Measurements from ENCODE around the gene MCC. TPM values are rescaled to one million over a fixed set of nuclear protein-coding genes. Genes with fewer than 3 reads are reported as not detected.

The MCC gene
- polyA plus RNA-seq, 2 of the 4 experiments (the other 2 are of a cell fraction) = 0.09 to 0.10 TPM

DNA sequence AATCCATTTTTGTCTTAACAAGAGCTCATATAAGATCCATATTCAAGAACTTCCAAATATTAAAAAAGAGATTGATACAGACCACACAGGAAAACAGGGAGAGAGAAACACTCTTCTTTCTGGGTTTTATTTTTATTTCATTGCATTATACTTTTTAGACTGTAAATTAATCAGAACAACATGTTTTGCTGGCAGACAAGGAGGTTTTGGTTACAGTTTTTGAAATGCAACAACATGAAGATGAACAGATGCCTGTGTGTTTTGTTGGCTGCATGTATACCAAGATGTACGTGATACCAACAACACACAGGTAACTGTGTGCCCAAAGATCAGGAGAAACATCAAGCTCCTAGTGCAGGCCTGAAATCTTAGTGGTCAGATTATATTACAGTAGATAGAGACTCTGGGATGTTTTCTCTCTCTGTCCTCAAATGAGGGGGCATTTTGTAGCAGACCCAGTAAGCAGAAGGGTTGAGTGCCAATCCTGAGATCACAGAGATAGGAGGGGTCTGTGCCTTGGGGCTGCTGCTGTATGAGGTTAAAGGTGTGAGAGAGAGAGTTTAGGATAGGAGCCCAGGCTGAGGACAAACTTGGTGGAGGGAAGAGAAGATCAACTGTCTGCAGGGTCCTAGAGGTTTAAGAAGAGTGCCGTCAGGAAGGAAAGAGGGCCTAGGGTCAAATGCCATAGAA, 359.5 kb downstream of the MCC start:
- no peaks in the 10 kb centered on the region for H3K4me1 ChIP-seq
- H3K4me2 ChIP-seq = no peak overlapping the region
- no peaks in the 10 kb centered on the region for H3K9me3 ChIP-seq
- no peak overlapping the region for H3K4me3 ChIP-seq
- no peak overlapping the region for H3K27ac ChIP-seq
- ATAC-seq = no peak
- ChIA-PET POLR2A (no interaction called here), CTCF (no interaction called here)
- WGBS (ENCODE audit: missing lambda C conversion rate) = 4% methylated on average over 2 of the region's 2 CpGs
- no peak for TF ChIP-seq ESRRA (IDR thresholded peaks at IDR 0.05; ENCODE audit: borderline replicate concordance, low read length)
- TF ChIP-seq RARB (CRISPR knock-in tag; IDR thresholded peaks at IDR 0.05) = no peak
- no peak for TF ChIP-seq BCL3 (IDR thresholded peaks at IDR 0.05)
- no peak for TF ChIP-seq PHF8 (IDR thresholded peaks at IDR 0.05; ENCODE audit: borderline replicate concordance, low read depth)
- no peak for TF ChIP-seq MAZ (IDR thresholded peaks at IDR 0.05; ENCODE audit: borderline replicate concordance, low read depth, low read length)
- TF ChIP-seq RCOR1 (IDR thresholded peaks at IDR 0.05; ENCODE audit: low read depth, low read length) = no peak
- TF ChIP-seq E2F6 (IDR thresholded peaks at IDR 0.05; ENCODE audit: borderline replicate concordance, low read depth) = no peak
- no peak for TF ChIP-seq JUNB (IDR thresholded peaks at IDR 0.05)
- TF ChIP-seq ZNF302 (CRISPR knock-in tag; IDR thresholded peaks at IDR 0.05) = no peak
- DNase-seq (ENCODE audit: low read depth in 1 of 2, low spot score in 1 of 2) = no peak
- no peak for FAIRE-seq

DNA sequence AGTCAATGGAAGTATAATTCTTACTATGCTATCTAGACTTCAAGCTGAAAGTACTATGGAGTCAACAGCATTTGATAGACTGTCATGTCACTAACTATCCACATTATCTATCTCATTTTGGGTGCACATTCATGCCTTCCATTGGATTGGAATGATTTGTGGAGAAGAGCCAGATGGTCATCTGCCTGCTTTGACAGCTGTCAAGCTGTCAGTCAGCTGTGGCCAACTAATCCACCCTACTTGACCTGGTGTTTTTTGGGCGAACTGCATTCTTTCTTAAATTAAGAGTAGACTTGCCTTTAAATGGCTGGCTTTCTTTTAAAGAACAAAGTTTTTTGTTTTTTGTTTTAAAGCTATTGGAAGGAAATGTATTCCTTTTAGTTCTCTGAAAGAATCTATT, 360.2 kb downstream of the MCC start:
- ATAC-seq = no peak
- ChIA-PET CTCF (no interaction called here), POLR2A (no interaction called here)

GRCh38 chr5:113127021-113127420, 361.2 kb downstream of the MCC start:
- DNase-seq (ENCODE audit: low read depth in 1 of 2, low spot score in 1 of 2) (no peak), ATAC-seq (no peak), FAIRE-seq (no peak)
- TF ChIP-seq NFE2L2 (conservative IDR thresholded peaks at IDR 0.05; ENCODE audit: low read length) (no peak), ESRRA (IDR thresholded peaks at IDR 0.05; ENCODE audit: borderline replicate concordance, low read length) (no peak), HDAC2 (IDR thresholded peaks at IDR 0.05) (no peak), RCOR1 (IDR thresholded peaks at IDR 0.05; ENCODE audit: low read depth, low read length) (no peak)
- ChIA-PET POLR2A (no interaction called here), CTCF (interaction anchor here (0.8 kb wide), 1 partner anchor 11 kb away, joined by 3 read pairs; no protein-coding TSS in a partner anchor)
- H3K4me2 ChIP-seq = no peak overlapping the region
- no peaks in the 10 kb centered on the region for H3K4me1 ChIP-seq
- H3K9me3 ChIP-seq = no peaks in the 10 kb centered on the region
- no peak overlapping the region for H3K27ac ChIP-seq
- 39% methylated on average over 4 of the region's 4 CpGs for WGBS (ENCODE audit: missing lambda C conversion rate)
- H3K4me3 ChIP-seq = no peak overlapping the region

More for the DNA sequence above, 360.2 kb downstream of the MCC start:
- FAIRE-seq (no peak), DNase-seq (ENCODE audit: low read depth in 1 of 2, low spot score in 1 of 2) (no peak)
- Histone ChIP-seq H3K4me2 (no peak overlapping the region), H3K4me3 (no peak overlapping the region), H3K4me1 (no peaks in the 10 kb centered on the region), H3K9me3 (no peaks in the 10 kb centered on the region), H3K27ac (no peak overlapping the region)
- no peak for TF ChIP-seq SMC3 (IDR thresholded peaks at IDR 0.05)
- no peak for TF ChIP-seq HDAC2 (IDR thresholded peaks at IDR 0.05)
- TF ChIP-seq NR3C1 (IDR thresholded peaks at IDR 0.05) = no peak
- TF ChIP-seq ELK1 (IDR thresholded peaks at IDR 0.05; ENCODE audit: low read depth, low read length) = no peak
- TF ChIP-seq MYC (IDR thresholded peaks at IDR 0.05; ENCODE audit: borderline replicate concordance, low read length) = no peak
- TF ChIP-seq PHF8 (IDR thresholded peaks at IDR 0.05; ENCODE audit: borderline replicate concordance, low read depth) = no peak
- 8% methylated on average over 1 of the region's 1 CpG for WGBS (ENCODE audit: missing lambda C conversion rate)

GRCh38 chr5:113125371-113125770, 362.9 kb downstream of the MCC start:
- DNase-seq (ENCODE audit: low read depth in 1 of 2, low spot score in 1 of 2) = no peak
- H3K9me3 ChIP-seq = no peaks in the 10 kb centered on the region
- ChIA-PET CTCF (interaction anchor here (1.1 kb wide), 1 partner anchor 10 kb away, joined by 3 read pairs; no protein-coding TSS in a partner anchor), POLR2A (no interaction called here)
- 29% methylated on average over 4 of the region's 4 CpGs for WGBS (ENCODE audit: missing lambda C conversion rate)
- no peak for ATAC-seq
- FAIRE-seq = no peak
- H3K4me3 ChIP-seq = no peak overlapping the region
- H3K4me1 ChIP-seq = no peaks in the 10 kb centered on the region
- no peak overlapping the region for H3K27ac ChIP-seq
- no peak overlapping the region for H3K4me2 ChIP-seq
- TF ChIP-seq, protein P1, sequence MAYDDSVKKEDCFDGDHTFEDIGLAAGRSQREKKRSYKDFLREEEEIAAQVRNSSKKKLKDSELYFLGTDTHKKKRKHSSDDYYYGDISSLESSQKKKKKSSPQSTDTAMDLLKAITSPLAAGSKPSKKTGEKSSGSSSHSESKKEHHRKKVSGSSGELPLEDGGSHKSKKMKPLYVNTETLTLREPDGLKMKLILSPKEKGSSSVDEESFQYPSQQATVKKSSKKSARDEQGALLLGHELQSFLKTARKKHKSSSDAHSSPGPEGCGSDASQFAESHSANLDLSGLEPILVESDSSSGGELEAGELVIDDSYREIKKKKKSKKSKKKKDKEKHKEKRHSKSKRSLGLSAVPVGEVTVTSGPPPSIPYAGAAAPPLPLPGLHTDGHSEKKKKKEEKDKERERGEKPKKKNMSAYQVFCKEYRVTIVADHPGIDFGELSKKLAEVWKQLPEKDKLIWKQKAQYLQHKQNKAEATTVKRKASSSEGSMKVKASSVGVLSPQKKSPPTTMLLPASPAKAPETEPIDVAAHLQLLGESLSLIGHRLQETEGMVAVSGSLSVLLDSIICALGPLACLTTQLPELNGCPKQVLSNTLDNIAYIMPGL (CRISPR knock-in tag; IDR thresholded peaks at IDR 0.05; ENCODE audit: borderline replicate concordance) = no peak
- TF ChIP-seq RCOR1 (IDR thresholded peaks at IDR 0.05; ENCODE audit: low read depth, low read length) (no peak), MAZ (IDR thresholded peaks at IDR 0.05; ENCODE audit: borderline replicate concordance, low read depth, low read length) (no peak), POLR2AphosphoS2 (conservative IDR thresholded peaks at IDR 0.05; ENCODE audit: low read length) (no peak), ESRRA (IDR thresholded peaks at IDR 0.05; ENCODE audit: borderline replicate concordance, low read length) (no peak), GATA3 (IDR thresholded peaks at IDR 0.05; ENCODE audit: borderline replicate concordance) (no peak), JUN (IDR thresholded peaks at IDR 0.05) (no peak), POLR2A (IDR thresholded peaks at IDR 0.05; ENCODE audit: low read length) (no peak), CHD4 (IDR thresholded peaks at IDR 0.05; ENCODE audit: borderline replicate concordance) (no peak), ATOH8 (CRISPR knock-in tag; IDR thresholded peaks at IDR 0.05; ENCODE audit: low read depth) (no peak), RARB (CRISPR knock-in tag; IDR thresholded peaks at IDR 0.05) (no peak), CBX8 (IDR thresholded peaks at IDR 0.05) (no peak), JUNB (IDR thresholded peaks at IDR 0.05) (no peak), FOXS1 (CRISPR knock-in tag; IDR thresholded peaks at IDR 0.05) (no peak)

Data from A549 (cell line).